Esophagus muscularis mucosa (tissue), 4 donors: ENCODE results near the gene LCN1.

ENCODE experiments used
- CTCF ChIP-seq, 3 experiments: fragments of 200-600 bp in 2 of 3; fragments of 450-650 bp in 1 of 3; sonication (generic) in 2 of 3; IDR thresholded peaks; one replicate each; pipeline ENCODE4 v1.5.1; 2017 to 2019; ENCODE audit warnings: antibody characterized with exemption in 3 of 3, mild to moderate bottlenecking in 2 of 3, moderate library complexity in 1 of 3
- EP300 ChIP-seq: sonication (generic); formaldehyde crosslinking; IDR thresholded peaks from one replicate; pipeline ENCODE4 v1.6.1; 2017; ENCODE audit warnings: antibody characterized with exemption
- POLR2A ChIP-seq: fragments of 450-650 bp; IDR thresholded peaks from one replicate; pipeline ENCODE4 v1.6.1; 2017; ENCODE audit warnings: antibody characterized with exemption, moderate library complexity, mild to moderate bottlenecking, low read depth
- POLR2AphosphoS5 ChIP-seq, 2 donors: sonication (generic); formaldehyde crosslinking; IDR thresholded peaks; one replicate each; pipeline ENCODE4 v1.6.1; 2017; ENCODE audit warnings: antibody characterized with exemption in 2 of 2

DNA sequence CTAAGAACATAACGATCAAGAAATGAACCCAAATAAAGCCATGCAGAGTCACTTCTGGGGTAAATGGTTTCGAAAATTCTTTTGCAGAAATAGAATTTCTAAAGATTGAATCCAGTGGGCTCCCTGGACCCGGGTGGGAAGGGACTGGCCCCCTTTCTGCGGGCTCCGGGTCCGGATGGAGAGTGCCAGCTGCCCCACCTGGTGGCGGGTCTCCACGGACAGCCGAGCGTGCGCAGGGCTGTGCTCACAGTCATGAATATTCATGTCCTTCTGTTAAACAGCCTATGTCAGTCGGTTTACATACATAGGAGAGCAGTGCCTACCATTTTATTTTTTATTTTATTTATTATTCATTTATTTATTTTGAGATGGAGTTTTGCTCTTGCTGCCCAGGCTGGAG, 46.3 kb upstream of the LCN1 start:
- TF ChIP-seq CTCF (IDR thresholded peaks at IDR 0.05), result peak in 1 of 3 experiments; percentile 21
- no peak for TF ChIP-seq POLR2AphosphoS5 (IDR thresholded peaks at IDR 0.05)
- TF ChIP-seq POLR2A, result no peak
- no peak for TF ChIP-seq EP300
